GM04503 (cell line): ENCODE data around the gene NPEPL1.
"Not testable (repeated sequence)": the region's sequence is repeated elsewhere in the genome, so short reads cannot be mapped to it uniquely, and the experiment has no call there.

Experiments
- DNase-seq: peaks from one replicate; pipeline ENCODE4 v3.0.0-alpha.2; 2012; ENCODE audit warnings: low read depth

NPEPL1 gene

DNA sequence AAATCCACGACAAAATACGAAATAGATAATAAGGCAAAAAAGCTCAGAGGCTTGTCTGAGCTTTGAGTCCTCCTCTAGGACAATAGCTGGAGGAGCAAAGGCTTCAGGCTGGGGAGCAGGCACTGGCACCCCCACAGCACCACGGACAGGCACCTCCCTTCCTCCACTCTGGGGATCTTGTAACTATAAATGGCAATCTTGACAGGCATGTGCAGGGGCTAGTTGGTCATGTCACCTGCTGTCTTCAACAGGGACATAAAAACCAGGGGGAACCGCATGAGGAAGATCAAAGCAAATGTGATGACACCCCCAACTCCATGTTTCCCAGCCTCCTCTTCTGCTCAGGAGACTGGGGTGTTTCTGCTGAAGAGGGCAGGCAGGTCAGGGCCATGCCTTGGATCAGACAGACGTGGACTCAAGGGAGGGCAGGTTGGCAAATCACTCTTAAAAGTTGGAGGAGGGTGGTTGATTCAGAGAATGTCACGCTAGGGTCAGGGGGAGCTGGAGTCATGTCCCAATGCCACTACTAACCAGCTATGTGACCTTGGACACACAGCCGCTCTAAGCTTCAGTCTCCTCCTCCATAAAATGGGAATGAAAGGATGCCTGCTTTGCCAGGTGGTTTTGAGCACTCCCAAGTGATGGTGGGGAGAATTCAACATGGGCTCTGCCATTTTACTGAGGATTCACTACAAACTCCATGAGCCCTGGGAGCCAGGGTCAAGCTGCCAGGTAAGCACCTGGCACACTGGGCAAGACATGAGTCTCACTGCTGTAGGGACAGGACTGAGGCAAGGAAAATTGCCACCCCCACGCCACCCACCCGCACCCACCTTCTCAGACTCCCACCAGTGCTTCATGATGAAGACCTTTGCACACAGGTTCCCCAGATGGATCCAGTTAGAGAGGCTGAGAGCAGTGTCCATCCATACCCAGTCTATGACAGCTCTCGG lies 48.0 kb downstream of the NPEPL1 start:
- DNase-seq: no peak

DNA sequence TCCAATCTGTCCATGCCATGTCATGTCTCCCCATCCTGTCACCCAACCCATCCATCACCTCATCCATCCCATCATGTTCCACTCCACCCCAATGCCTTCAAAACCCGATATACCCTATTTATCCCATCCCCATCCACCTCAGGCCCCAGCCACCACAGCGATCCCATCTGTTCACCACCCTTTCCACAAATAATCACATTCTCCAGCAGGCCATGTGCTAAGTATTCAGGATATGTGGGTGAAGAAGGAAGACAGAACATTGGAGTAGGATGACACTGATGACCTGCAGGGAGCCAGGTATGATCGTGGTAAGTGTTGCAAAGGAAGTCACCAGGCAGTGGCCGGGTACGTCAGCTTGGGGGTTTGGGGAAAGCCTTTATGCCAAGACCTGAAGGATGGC lies 48.8 kb downstream of the NPEPL1 start:
- no peak for DNase-seq

DNA sequence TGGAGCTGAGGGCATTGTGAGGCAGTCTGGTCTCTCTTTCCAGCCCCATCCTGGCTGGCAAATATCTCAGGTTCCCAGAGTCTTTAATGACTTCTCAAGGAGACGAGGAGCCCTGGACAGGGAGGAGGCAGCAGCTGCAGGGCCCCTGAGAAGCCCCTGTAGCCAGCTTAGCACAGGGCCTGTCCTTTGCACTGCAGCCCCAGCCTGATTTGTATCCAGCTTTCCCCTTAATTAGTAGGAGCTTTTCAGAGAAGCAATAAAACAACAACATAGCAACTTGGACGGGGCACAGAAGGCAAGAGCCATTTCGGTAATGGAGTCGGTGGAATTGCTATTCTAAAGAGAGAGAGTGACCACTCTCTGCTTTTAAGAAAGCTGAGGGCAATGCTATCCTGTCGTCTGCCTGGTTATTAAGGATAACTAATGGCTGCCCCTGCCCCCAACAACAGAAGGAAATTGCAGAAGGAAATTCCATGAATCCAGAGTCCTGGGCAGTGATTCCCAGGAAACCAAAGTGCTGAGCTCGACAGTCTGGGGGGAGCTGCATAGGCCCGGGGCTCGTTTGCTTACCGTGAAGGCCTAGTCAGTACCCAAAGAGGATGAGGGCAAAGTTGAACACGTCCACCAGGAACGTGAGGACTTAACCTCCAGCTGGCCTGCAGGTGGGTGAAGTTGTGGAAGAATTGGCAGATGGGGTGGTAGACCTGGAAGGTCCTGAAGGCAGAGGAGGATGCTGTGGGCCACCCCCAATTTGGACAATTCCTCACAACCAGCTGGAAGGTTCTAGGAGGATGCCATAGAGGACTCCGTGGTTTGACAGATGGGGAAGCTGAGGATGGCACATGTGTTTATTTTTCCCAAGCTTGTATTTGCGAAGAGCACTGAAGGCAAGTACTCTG lies 50.3 kb downstream of the NPEPL1 start:
- DNase-seq: no peak

DNA sequence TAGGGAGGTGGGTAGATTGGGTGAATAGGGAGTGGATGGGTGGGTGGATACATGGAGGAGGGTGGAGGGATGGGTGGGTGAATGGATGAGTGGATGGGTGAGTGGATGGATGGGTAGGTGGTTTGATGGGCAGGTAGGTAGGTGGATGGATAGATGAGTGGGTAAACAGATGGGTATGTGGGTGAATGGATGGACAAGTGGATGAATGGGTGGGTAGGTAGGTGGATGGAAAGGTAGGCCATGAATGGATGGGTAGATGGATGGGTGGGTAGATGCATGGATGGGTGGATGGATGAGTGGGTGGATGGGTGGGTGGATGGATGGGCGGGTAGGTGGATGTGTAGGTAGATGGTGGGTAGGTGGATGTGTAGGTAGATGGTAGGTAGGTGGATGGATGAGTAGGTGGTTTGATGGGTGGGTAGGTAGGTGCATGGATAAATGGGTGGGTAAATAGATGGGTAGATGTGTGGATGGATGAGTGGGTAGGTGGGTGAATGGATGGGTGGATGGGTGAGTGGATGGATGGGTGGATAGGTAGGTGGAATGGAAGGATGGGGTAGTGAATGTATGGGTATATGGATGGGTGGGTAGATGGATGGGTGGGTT lies 51.4 kb downstream of the NPEPL1 start:
- DNase-seq: no peak

DNA sequence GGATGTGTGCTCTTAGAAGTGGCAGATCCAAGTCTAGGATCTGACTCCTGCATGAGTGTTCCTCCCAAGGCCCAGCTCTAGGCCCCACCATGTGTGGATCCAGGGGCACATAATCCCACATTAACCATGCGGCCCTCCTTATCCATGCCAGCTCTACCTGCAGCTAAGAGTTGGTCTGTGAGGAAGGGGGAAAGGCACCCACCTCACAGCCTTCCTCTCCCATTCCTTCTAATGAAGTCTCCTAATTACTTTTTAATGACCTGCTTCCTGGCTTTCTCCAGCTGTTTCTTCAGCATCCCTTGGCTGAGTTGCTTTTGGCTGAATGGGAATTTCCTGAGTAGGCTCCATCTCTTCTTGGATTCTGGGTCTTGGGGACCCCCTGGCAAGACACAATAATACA lies 52.2 kb downstream of the NPEPL1 start:
- DNase-seq: no peak

DNA sequence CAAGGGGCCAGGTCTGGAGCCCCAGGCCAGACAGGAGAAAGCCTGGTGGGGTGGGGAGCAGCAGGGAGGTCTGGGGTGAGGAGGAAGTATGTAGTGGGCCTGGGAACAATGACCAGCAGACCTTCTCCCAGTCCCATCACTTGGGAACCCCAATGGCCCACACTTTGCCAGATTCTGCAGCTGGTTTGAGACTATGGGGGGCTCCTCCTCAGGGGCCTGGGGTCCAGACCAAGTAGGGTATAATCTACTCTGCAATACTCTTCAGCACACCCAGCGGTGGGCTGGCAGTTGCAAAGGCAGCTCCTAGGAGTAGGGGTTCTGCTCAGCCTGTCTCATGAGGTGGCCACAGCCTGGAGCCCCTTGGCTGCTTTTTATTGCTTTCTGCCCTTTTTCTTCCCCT lies 52.8 kb downstream of the NPEPL1 start:
- no peak for DNase-seq

DNA sequence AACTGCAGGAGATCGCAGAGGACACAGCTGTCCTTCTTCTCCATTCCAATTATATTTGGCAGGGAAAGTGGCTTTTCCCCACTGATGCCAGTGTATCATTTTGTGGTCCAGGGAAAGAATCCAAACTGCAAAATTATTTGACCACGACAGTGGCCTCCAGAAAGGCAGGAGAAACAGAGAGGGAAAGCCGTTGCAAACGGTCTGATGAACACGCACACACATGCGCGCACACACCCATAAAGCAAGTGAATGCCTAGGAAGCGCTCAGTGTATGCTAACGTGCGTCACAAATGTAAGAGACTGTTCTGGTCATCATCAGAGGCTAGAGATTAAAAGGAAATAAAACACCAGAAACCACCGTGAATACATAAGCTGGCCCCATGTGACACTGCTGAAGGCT lies 54.0 kb downstream of the NPEPL1 start:
- DNase-seq: no peak

DNA sequence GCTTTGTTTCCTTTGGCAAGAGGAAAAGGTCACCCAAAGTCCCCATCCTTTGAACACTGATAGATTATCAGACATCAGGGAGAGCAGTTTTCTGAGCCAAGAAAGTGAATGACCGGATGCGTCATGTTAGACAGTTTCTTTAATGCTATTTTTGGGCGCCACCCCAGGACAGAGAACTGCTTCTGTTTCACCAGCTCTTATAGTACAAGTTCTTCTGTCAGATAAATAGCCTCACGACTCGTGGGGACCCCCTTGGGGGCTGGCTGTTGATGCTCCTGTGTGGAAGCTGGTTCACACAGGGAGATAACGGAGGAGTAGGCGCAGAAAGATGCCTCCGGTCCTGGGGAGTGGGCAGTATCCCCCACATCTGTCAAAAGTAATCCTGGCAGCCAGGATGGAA lies 54.6 kb downstream of the NPEPL1 start:
- no peak for DNase-seq

DNA sequence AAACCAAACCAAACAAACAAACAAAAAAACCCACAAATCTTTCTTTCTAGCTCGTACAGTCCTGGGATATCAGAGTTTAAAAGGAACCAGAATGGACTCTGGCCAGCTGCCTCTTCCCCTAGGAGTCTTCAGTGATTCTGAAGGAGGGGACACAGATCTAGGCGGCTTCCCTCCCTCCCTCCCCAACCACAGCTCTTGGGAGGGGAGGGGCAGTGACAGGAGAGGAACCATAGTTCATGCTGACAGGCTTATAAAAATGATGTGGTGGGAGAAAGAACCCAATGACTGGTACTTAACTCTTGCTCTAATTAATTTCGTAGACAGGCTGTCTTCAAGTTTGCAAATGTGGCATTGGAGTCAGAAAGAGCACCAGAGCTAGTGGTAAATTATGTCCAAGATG lies 56.0 kb downstream of the NPEPL1 start:
- DNase-seq: no peak

DNA sequence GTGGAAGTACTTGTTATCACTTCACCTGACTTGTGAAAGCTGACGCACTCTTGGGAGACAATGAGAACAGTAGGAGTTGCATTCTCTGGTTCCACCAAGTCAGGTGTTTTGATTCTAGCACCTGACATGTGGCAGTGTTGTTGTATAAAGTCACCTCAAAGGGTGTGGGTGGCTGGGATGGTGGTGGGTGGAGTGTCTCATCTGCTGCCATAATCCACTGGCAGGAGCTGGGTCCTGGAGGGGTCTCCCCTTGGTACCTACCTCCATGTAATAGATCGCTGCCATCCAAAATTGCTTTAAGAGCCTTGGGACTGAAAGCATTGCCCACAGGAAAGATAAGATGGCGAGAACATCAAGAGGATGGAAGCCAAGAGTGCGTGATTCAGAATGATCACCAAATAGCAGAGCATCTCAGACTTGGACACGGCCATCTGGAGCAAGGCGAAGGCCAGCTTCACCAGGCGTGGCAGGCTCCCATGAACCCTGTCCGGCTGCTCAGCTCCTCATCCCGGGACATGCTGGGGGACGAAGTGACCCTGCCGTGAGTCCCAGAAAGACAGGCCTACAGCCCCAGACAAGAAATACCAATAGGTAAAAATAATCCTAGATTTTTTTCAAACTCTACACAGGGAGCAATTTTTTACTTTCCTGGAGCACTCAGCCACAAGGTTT lies 56.6 kb downstream of the NPEPL1 start:
- no peak for DNase-seq

DNA sequence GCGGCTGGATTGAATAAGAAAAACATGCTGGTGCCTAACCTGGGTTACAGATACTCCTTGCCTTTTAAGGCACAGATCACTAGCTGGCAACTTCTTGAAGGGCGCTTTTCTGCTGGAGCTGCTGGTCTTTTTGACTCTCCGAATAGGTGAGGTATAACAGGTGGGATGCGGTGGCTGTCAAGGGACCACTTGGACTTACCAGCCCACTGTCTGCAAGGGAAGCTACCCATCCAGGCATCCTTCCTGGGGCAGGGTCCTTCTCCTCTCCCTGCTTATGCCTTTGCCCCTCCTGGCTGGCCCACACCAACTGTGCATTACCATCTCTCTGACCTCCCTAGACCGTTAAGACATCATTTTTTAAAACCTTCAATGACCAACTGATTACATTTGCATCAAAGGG lies 57.4 kb downstream of the NPEPL1 start:
- DNase-seq: no peak

DNA sequence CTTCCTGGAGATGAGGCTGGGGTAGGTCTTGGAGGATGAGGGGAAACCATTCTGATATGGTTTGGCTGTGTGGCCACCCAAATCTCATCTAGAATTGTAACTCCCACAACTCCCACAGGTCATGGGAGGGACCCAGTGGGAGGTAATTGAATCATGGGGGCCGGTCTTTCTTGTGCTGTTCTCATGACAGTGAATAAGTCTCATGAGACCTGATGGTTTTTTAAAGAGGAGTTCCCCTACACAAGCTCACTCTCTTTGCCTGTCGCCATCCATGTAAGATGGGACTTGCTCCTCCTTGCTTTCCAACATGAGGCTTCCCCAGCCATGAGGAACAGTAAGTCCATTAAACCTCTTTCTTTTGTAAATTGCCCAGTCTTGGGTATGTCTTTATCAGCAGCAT lies 58.1 kb downstream of the NPEPL1 start:
- DNase-seq: not testable (repeated sequence)

DNA sequence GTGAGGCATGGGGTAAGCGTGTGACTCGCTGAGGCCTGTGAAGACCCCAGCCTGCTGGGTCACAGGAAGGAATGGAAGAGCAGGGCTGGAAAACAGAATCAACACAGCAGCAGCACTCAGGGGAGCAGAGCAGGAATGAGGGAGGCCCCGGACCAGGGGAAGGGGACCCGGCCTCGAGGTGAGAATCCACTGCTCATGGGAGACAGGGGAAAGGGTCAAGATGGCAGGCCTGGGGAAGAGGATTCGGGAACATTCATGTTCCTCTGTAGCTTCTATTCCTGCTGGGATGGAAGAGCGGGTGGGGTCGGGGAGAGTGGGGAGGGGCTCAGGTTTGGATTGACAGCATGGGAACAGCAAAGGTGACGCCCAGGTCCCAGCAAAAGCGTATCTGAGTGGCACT lies 59.4 kb downstream of the NPEPL1 start:
- DNase-seq: no peak

DNA sequence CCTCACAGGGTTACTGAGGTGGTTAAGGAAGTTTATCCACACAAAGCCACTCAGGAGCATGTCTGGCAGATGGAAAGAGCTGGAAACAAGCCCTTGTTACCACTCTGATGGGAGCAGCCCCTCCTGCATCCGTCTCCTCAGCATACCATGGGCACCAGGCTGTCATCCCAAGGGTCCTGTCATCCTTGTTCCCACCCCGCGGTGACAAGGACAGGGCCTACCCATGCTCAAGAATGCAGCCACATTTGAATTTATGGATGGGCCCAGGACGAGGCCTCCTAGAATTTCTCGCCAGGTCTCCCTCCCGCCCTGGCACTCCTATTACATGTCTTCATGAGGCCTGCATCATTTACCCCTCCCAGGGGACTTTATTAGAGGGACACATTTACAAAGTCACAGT lies 60.0 kb downstream of the NPEPL1 start:
- no peak for DNase-seq

DNA sequence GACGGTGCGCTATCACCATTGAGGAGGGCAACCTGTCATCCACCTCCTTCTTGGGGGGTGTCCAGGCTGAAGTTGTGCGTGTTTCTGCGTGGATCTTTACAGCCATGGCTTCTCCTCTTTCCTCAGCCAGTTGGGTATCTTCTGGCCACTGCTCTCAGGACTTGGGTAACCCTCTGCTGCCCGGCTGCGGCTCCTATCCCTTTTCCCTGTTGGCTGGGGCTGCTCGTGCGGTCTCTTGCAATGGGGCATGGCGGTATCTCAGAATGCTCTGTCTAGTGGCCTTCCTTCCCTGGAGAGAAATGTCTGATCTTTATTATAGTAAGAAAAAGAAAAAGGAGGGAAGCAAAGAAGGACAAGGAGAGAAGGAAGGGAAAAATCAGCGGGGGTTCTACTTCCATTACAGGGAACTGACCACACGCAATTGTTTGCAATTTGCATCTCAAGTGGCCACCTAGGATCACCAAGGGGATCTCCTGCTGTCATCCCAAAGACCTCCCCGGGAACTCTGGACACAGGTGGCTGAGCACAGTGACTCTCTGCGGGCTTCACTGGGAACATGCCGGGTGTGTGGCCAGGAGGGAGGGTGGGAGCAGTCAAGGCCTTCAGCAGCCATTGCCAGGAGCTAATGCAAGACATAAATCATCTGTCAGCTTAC lies 60.8 kb downstream of the NPEPL1 start:
- no peak for DNase-seq

DNA sequence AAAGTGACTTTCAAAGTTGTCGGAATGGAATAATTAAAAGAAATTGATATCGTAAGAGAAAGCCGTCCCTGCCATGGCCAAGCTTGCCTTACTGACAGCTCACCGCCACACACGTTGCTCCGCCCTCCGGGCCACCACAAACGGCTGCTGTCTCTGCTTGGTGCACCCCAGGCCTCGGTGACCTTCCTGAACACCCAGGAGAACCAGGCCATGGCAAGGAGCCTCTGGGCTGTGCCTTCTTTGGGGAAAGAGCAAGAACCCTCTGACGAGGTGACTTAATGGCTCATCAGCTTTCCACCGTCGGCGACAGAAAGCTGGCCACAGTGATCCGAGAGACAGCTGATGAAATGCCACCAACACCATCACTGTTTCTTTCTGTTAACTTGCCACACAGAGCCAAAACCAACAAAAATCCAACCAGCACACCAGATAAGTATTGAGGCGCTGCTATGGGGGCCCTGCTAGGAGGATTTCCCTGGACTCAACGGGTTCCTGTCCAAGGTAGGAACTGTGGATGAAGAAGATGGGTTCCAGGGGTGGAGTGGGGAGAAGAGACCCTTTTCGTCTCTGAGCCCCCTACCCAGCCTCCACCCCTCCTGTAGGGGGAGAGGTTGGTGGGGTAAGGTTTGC lies 61.4 kb downstream of the NPEPL1 start:
- no peak for DNase-seq

DNA sequence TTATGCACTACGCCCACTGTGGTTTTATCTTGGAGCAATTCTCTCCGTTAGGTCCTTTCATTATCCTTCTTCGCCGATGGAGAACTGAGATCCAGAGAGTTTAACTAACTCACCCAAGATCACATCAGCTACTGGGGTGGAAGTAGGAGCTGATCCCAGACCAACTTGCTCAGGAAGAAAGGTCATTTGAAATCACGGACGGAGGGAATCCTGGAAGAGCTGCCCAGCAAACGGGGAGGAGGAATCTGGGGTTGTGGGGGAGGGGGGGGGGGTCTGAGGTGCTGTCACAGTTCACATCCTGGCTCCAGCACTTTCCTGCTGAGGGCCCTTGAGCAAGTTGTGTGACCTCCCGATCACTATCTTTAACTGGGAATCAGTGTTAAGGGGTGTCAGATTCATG lies 62.0 kb downstream of the NPEPL1 start:
- DNase-seq: no peak

DNA sequence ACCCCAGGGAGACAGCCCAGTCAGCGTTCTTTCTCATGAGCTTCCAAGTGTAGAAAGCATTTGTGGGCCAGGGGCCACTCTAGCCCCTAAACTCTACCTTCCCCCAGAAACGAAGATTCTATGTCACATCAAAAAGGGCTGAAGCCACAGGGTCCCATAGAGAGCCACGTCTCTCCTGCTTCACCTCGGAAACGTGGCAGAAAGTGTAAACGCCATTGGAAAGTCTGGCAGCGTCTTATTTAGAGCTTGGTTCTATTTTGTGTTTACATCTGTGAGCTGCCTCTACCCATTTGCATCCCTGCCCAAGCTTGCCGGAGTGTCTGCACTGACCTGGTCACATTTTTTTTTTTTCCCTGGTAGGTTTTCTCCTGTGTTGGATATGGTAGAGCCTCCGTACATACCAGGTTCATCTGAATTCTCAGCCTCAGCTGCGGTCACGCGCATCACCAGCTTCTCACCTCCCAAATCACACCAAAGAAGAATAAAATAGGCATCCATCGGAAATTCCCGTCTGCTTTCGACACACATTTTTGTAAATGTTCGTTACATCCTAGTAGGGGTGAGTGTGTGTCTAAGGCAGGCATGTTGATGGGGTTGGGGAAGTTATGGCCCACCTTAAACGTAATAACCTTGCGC lies 62.6 kb downstream of the NPEPL1 start:
- DNase-seq: no peak

DNA sequence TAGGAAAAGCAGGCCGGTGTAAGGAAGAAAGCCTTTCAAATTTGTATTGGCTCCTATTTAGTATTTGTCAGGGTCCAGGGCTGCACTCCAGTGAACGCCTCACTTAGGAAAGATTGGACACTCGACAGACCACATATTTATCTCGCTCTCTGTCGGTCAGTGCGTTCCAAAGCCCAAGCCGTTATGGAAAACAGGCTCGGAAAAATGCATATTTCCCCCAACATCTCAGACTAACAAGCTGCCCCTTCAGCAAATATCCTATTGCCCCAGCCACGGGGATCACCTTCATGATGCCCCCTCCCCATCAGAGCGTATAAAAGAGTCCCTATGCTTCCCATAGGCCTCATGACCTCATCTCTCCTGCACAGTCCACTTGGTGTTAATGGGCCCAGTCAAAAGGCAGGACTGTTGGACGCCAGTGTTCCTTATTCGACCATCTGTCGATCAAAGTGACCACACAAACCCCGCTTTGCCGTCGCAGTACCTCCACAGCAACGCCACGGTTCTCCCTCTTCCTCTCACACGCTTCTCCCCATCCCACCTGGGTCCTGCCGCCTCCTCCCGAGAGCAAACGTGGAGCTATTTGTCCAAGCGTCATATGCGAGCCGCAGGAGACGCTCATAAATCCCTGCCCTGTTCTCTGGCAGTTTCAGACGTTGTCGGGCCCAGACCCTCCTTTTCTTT lies 63.3 kb downstream of the NPEPL1 start:
- DNase-seq: no peak

DNA sequence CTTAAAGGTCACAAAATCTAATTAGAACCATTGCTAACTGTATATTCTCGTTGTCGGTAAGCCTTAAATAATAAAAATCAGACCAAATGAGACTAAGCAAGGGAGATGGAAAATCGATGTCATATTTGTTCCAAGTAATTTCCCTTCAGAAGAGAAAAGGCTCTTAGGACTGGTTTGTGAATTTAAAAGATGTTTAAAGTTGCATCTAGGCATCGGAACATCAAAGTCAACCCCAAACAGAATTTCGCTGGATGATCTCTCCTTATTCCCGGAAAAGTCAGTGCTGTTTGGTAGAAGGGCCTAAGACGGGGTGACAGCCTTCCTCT lies 63.8 kb downstream of the NPEPL1 start:
- DNase-seq: no peak
